Stomach (tissue), 9 donors: ENCODE results near the gene CGB8. TPM values are rescaled to one million over a fixed set of nuclear protein-coding genes. Genes with fewer than 3 reads are reported as not detected.

Source experiments
- DNase-seq, 2 donors: peaks; one replicate each; pipeline versions ENCODE4 v3.0.0 to v3.0.0-alpha.2; 2013 to 2019
- H3K27ac ChIP-seq, 5 donors: fragments of 200-600 bp in 4 of 5; sonication (generic) in 4 of 5; one replicate each; pipeline ENCODE4 v1.5.1; 2013 to 2019; ENCODE audit warnings: mild to moderate bottlenecking in 1 of 5, moderate library complexity in 1 of 5
- H3K27me3 ChIP-seq, 3 donors: fragments of 200-600 bp; sonication (generic); one replicate each; pipeline ENCODE4 v1.5.1; 2017 to 2019; ENCODE audit warnings: mixed run types in 1 of 3
- H3K36me3 ChIP-seq, 4 donors: fragments of 200-600 bp; sonication (generic); 1 replicate in 3 of 4; 2 replicates in 1 of 4; pipeline ENCODE4 v1.5.1; 2016 to 2019
- H3K4me1 ChIP-seq, 4 donors: fragments of 200-600 bp; sonication (generic); one replicate each; pipeline ENCODE4 v1.5.1; 2016 to 2019
- H3K4me3 ChIP-seq, 4 donors: fragments of 200-600 bp; sonication (generic) in 3 of 4; one replicate each; pipeline ENCODE4 v1.5.1; 2016 to 2019; ENCODE audit warnings: mild to moderate bottlenecking in 1 of 4
- H3K9me3 ChIP-seq, 4 donors: fragments of 200-600 bp; sonication (generic); one replicate each; pipeline ENCODE4 v1.5.1; 2016 to 2019
- CTCF ChIP-seq, 7 experiments: fragments of 450-650 bp in 4 of 7; fragments of 200-600 bp in 3 of 7; sonication (generic) in 3 of 7; IDR thresholded peaks; one replicate each; pipeline ENCODE4 v1.5.1; 2016 to 2019; ENCODE audit warnings: antibody characterized with exemption in 7 of 7, control low read depth in 2 of 7, mild to moderate bottlenecking in 1 of 7
- EP300 ChIP-seq: sonication (generic); formaldehyde crosslinking; IDR thresholded peaks from one replicate; pipeline ENCODE4 v1.6.1; 2017; ENCODE audit warnings: antibody characterized with exemption
- POLR2A ChIP-seq, 4 donors: fragments of 450-650 bp; IDR thresholded peaks; one replicate each; pipeline ENCODE4 v1.6.1; 2016; ENCODE audit warnings: antibody characterized with exemption in 4 of 4, control low read depth in 2 of 4, mild to moderate bottlenecking in 1 of 4, moderate library complexity in 1 of 4
- POLR2AphosphoS5 ChIP-seq, 3 donors: sonication (generic); formaldehyde crosslinking; IDR thresholded peaks; one replicate each; pipeline ENCODE4 v1.6.1; 2016; ENCODE audit warnings: antibody characterized with exemption in 3 of 3
- WGBS, 5 donors: extraction: QIAGEN DNeasy Blood & Tissue Kit in 3 of 5; methylation state at CpG; one replicate each; pipeline versions ENCODE4 v1.1.5 to v1.1.7; 2013 to 2018; 5-methylcytosine and 5-hydroxymethylcytosine counted together
- intact Hi-C: fragments of 100-400 bp; cut with DNase I; formaldehyde crosslinking; loops from one replicate; pipeline ENCODE4 v1.15.1; 2023; ENCODE audit warnings: low total_unique reads
- polyA plus RNA-seq, 3 donors: library from polyadenylated mRNA; stranded (reverse); fragments of 200-250 nt; gene quantifications; one replicate each; pipeline ENCODE4 v1.2.3, GENCODE V29; 2013
- total RNA-seq, 5 donors: library from RNA; depleted of rRNA; stranded (reverse); fragments of >200 nt; gene quantifications; one replicate each; pipeline versions ENCODE4 v1.1.0 to v1.2.3, GENCODE V29; 2014 to 2016
- donor health status: healthy with polysubstance abuse.
- donor health status: Bipolar disorder and iron deficiency.
- donor health status: healthy.

Gene CGB8
- total and polyA plus RNA-seq, 8 donors: not detected

- H3K27me3 ChIP-seq: peaks cover 0 to 100% (median 64%) of the 10 kb centered on the region in 3 donors
- peaks cover 24 to 33% (median 31%) of the 10 kb centered on the region in 4 donors for H3K4me1 ChIP-seq
- H3K27ac ChIP-seq: no peak overlapping the region
- no peak for DNase-seq
- H3K4me3 ChIP-seq: no peak overlapping the region
- no peaks in the 10 kb centered on the region for H3K36me3 ChIP-seq
- intact Hi-C loops: no loop called here
- TF ChIP-seq CTCF (IDR thresholded peaks at IDR 0.05) (no peak), POLR2A (IDR thresholded peaks at IDR 0.05) (no peak), EP300 (no peak), POLR2AphosphoS5 (IDR thresholded peaks at IDR 0.05) (no peak)
- no peaks in the 10 kb centered on the region for H3K9me3 ChIP-seq
- WGBS, 5 donors: 51 to 70% (median 53%) methylated on average over 19 to 25 of the region's 25 CpGs
Observed at GRCh38 chr19:49061445-49061844, 12.5 kb upstream of the CGB8 start.

- Histone ChIP-seq H3K27me3 (peaks cover 0 to 99% (median 63%) of the 10 kb centered on the region in 3 donors), H3K9me3 (no peaks in the 10 kb centered on the region), H3K4me3 (no peak overlapping the region), H3K36me3 (no peaks in the 10 kb centered on the region), H3K4me1 (peaks cover 28 to 38% (median 35%) of the 10 kb centered on the region in 4 donors), H3K27ac (no peak overlapping the region)
- intact Hi-C loops: no loop called here
- WGBS, 5 donors: 88 to 100% (median 96%) methylated on average over 2 of the region's 2 CpGs
- no peak for DNase-seq
- TF ChIP-seq CTCF (IDR thresholded peaks at IDR 0.05) (no peak), POLR2AphosphoS5 (IDR thresholded peaks at IDR 0.05) (no peak), EP300 (no peak), POLR2A (IDR thresholded peaks at IDR 0.05) (no peak)
Observed at GRCh38 chr19:49061000-49061399, 12.1 kb upstream of the CGB8 start.

- WGBS, 5 donors: 56 to 73% (median 60%) methylated on average over 9 of the region's 9 CpGs
- no peak for DNase-seq
- Histone ChIP-seq H3K4me1 (peaks cover 24 to 29% (median 25%) of the 10 kb centered on the region in 4 donors), H3K27me3 (peaks cover 0 to 89% (median 52%) of the 10 kb centered on the region in 3 donors), H3K4me3 (no peak overlapping the region), H3K27ac (no peak overlapping the region), H3K9me3 (no peaks in the 10 kb centered on the region), H3K36me3 (no peaks in the 10 kb centered on the region)
- intact Hi-C loops: no loop called here
- TF ChIP-seq CTCF (IDR thresholded peaks at IDR 0.05) (no peak), EP300 (no peak), POLR2AphosphoS5 (IDR thresholded peaks at IDR 0.05) (no peak), POLR2A (IDR thresholded peaks at IDR 0.05) (no peak)
Observed at GRCh38 chr19:49059053-49059452, 10.1 kb upstream of the CGB8 start.

- H3K4me1 ChIP-seq: peaks cover 24 to 29% (median 25%) of the 10 kb centered on the region in 4 donors
- no peak overlapping the region for H3K4me3 ChIP-seq
- no peaks in the 10 kb centered on the region for H3K9me3 ChIP-seq
- H3K36me3 ChIP-seq: no peaks in the 10 kb centered on the region
- WGBS, 5 donors: 35 to 53% (median 44%) methylated on average over 7 to 10 of the region's 10 CpGs
- intact Hi-C loops: no loop called here
- H3K27ac ChIP-seq: no peak overlapping the region
- DNase-seq: peak in 1 of 2 donors; percentile 44
- TF ChIP-seq EP300 (no peak), CTCF (IDR thresholded peaks at IDR 0.05) (no peak), POLR2A (IDR thresholded peaks at IDR 0.05) (no peak), POLR2AphosphoS5 (IDR thresholded peaks at IDR 0.05) (no peak)
- H3K27me3 ChIP-seq: peaks cover 0 to 84% (median 47%) of the 10 kb centered on the region in 3 donors
Observed at GRCh38 chr19:49058562-49058961, 9.7 kb upstream of the CGB8 start.
